Keratinocyte (primary cell): ENCODE measurements around the gene USP50. TPM values are rescaled to one million over a fixed set of nuclear protein-coding genes. Genes with fewer than 3 reads are reported as not detected.

ENCODE experiments used
- DNase-seq: peaks from one replicate; pipeline ENCODE4 v3.0.0-alpha.2; 2011; ENCODE audit warnings: low read depth, missing footprints, low spot score
- FAIRE-seq: peaks from 2 replicates; lab custom pipeline; 2011; peaks lifted over from hg19 to GRCh38; lab: Jason Lieb, UNC
- H2AFZ ChIP-seq: 2 replicates; pipeline ENCODE4 v1.6.0; 2012; ENCODE audit warnings: low read length, control low read depth, inconsistent platforms; ENCODE audit not compliant: control insufficient read depth
- H3K27ac ChIP-seq: 2 replicates; pipeline ENCODE4 v1.5.1; 2011; ENCODE audit warnings: low read length; ENCODE audit not compliant: control insufficient read depth, insufficient read depth
- H3K27me3 ChIP-seq: 3 replicates; pipeline ENCODE4 v1.6.0; 2011; ENCODE audit warnings: low read length; ENCODE audit not compliant: control insufficient read depth, insufficient read depth; ENCODE audit errors: extremely low read depth
- H3K36me3 ChIP-seq, 2 experiments: 2 replicates in 1 of 2; 3 replicates in 1 of 2; pipeline ENCODE4 v1.5.1; 2011; ENCODE audit warnings: low read length in 2 of 2, mild to moderate bottlenecking in 1 of 2; ENCODE audit not compliant: control insufficient read depth in 2 of 2, insufficient read depth in 2 of 2; ENCODE audit errors: extremely low read depth in 1 of 2
- H3K4me1 ChIP-seq: 3 replicates; pipeline ENCODE4 v1.5.1; 2011; ENCODE audit warnings: low read length; ENCODE audit not compliant: control insufficient read depth, insufficient read depth; ENCODE audit errors: extremely low read depth
- H3K4me2 ChIP-seq: 3 replicates; pipeline ENCODE4 v1.6.0; 2011; ENCODE audit warnings: low read depth, low read length; ENCODE audit not compliant: control insufficient read depth, insufficient read depth; ENCODE audit errors: extremely low read depth
- H3K4me3 ChIP-seq, 3 experiments: fragments of 200-600 bp in 1 of 3; sonication (generic) in 1 of 3; 2 replicates in 2 of 3; 3 replicates in 1 of 3; pipeline ENCODE4 v1.5.1; 2011 to 2016; ENCODE audit warnings: low read length in 3 of 3, mild to moderate bottlenecking in 3 of 3, control low read depth in 2 of 3, inconsistent platforms in 1 of 3, low read depth in 1 of 3, mixed read lengths in 1 of 3, mixed run types in 1 of 3, moderate library complexity in 1 of 3; ENCODE audit not compliant: control insufficient read depth in 2 of 3, insufficient read depth in 2 of 3; ENCODE audit errors: extremely low read depth in 1 of 3
- H3K79me2 ChIP-seq: 2 replicates; pipeline ENCODE4 v1.6.0; 2012; ENCODE audit warnings: low read length; ENCODE audit not compliant: control insufficient read depth, insufficient read depth
- H3K9ac ChIP-seq: 3 replicates; pipeline ENCODE4 v1.6.0; 2011; ENCODE audit warnings: low read length; ENCODE audit not compliant: control insufficient read depth, insufficient read depth; ENCODE audit errors: extremely low read depth
- H3K9me1 ChIP-seq: 3 replicates; pipeline ENCODE4 v1.6.0; 2011; ENCODE audit warnings: low read length; ENCODE audit not compliant: control insufficient read depth, insufficient read depth; ENCODE audit errors: extremely low read depth
- H3K9me3 ChIP-seq: 2 replicates; pipeline ENCODE4 v1.5.1; 2012; ENCODE audit warnings: low read depth, low read length; ENCODE audit not compliant: control insufficient read depth
- H4K20me1 ChIP-seq: 3 replicates; pipeline ENCODE4 v1.6.0; 2011; ENCODE audit warnings: low read length; ENCODE audit not compliant: control insufficient read depth, insufficient read depth; ENCODE audit errors: extremely low read depth
- CTCF ChIP-seq, 3 experiments: IDR thresholded peaks in 1 of 3; conservative IDR thresholded peaks in 1 of 3; optimal IDR thresholded peaks in 1 of 3; 2 replicates in 2 of 3; 3 replicates in 1 of 3; pipeline versions ENCODE3 to v1.5.1; 2011; ENCODE audit warnings: low read length in 3 of 3, mild to moderate bottlenecking in 3 of 3, moderate library complexity in 2 of 3, control low read depth in 1 of 3, inconsistent platforms in 1 of 3; ENCODE audit not compliant: insufficient read depth in 2 of 3; ENCODE audit errors: extremely low read depth in 1 of 3
- EZH2 ChIP-seq: IDR thresholded peaks from one replicate; pipeline ENCODE4 v1.6.1; 2012; ENCODE audit warnings: inconsistent platforms, mild to moderate bottlenecking, low read length, moderate library complexity
- dilution Hi-C: fragments of 300-500 bp; cut with MboI; formaldehyde crosslinking; loops from one replicate; pipeline ENCODE4 v1.7.0; 2020; ENCODE audit warnings: low sequenced_read_pairs; ENCODE audit not compliant: extremely low pct_ligation_motif_present
- polyA plus RNA-seq, 5 experiments: library from polyadenylated mRNA; depleted of rRNA in 3 of 5; stranded (reverse) in 3 of 5; stranded (forward) in 1 of 5; unstranded in 1 of 5; fragments of >200 nt; gene quantifications; 1 replicate in 1 of 5; 2 replicates in 3 of 5; 3 replicates in 1 of 5; pipeline versions ENCODE4 v1.2.1 to v1.2.3, GENCODE V29; 2011 to 2012; ENCODE audit warnings: missing spikeins in 2 of 5, low read depth in 1 of 5, low replicate concordance in 1 of 5

USP50 gene
- polyA plus RNA-seq, 1 donor (not counting 4 experiments of a cell fraction or from before 2014, with no cell fraction given), result not detected

DNA sequence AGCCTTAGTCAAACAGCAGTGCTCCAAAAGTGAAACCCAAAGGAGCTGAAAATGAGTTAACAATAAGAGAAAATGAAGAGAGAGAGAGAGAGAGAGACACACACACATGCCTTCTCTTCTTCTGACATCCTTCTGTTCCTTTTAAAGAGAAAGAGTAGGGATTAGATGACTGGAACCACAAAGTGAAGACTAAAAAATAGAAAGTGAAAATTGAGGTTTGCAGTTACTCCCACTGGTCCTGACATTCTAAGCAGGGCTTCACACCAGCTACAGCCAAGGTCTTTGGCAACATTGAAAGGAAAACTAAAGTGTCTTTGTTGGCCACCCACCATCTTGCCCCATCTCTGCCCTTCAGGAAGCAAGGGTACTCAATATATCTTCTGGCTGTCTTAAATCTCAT, 59.2 kb downstream of the USP50 start:
- no peaks in the 10 kb centered on the region for H4K20me1 ChIP-seq
- no peaks in the 10 kb centered on the region for H3K79me2 ChIP-seq
- H3K36me3 ChIP-seq, result peaks cover 4 to 24% of the 10 kb centered on the region in 2 experiments
- H3K9me3 ChIP-seq, result no peaks in the 10 kb centered on the region
- FAIRE-seq (no peak), DNase-seq (no peak)
- no peaks in the 10 kb centered on the region for H3K4me1 ChIP-seq
- TF ChIP-seq EZH2 (no peak), CTCF (optimal IDR thresholded peaks at IDR 0.05 in 1 of 3, IDR thresholded peaks at IDR 0.05 in 1 of 3, conservative IDR thresholded peaks at IDR 0.05 in 1 of 3; ENCODE audit: extremely low read depth in 1 of 3, insufficient read depth in 2 of 3, low read length in 3 of 3) (no peak)
- H3K27me3 ChIP-seq, result no peaks in the 10 kb centered on the region
- H3K27ac ChIP-seq, result no peak overlapping the region
- dilution Hi-C loops, result no loop called here
- no peaks in the 10 kb centered on the region for H3K9me1 ChIP-seq
- no peak overlapping the region for H3K4me3 ChIP-seq
- H2AFZ ChIP-seq, result no peak overlapping the region
- H3K9ac ChIP-seq, result no peak overlapping the region
- H3K4me2 ChIP-seq, result no peak overlapping the region

DNA sequence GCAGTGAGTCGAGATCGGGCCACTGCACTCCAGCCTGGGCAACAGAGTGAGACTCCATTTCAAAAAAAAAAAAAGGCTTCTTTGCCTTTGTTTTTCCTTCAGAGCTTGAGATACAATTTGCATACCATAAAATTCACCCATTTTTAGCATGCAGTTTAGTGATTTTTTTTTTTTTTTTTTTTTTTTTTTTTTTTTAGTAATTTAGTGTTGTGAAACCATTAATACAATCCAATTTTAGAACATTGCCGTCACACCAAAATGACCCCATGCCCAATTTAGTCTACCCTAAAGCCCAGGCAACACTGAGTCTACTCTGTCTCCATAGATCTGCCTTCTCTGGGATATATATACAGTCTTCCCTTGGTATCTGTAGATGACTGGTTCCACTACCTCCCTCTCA, 61.1 kb downstream of the USP50 start:
- Histone ChIP-seq H3K27ac (no peak overlapping the region), H3K4me1 (no peaks in the 10 kb centered on the region), H3K4me3 (no peak overlapping the region), H3K4me2 (no peak overlapping the region), H2AFZ (no peak overlapping the region), H3K79me2 (no peaks in the 10 kb centered on the region), H4K20me1 (no peaks in the 10 kb centered on the region), H3K36me3 (peaks cover 11 to 19% of the 10 kb centered on the region in 2 experiments), H3K9ac (no peak overlapping the region), H3K9me3 (no peaks in the 10 kb centered on the region), H3K9me1 (no peaks in the 10 kb centered on the region), H3K27me3 (no peaks in the 10 kb centered on the region)
- no peak for DNase-seq
- FAIRE-seq, result no peak
- dilution Hi-C loops, result no loop called here
- TF ChIP-seq EZH2 (no peak), CTCF (optimal IDR thresholded peaks at IDR 0.05 in 1 of 3, IDR thresholded peaks at IDR 0.05 in 1 of 3, conservative IDR thresholded peaks at IDR 0.05 in 1 of 3; ENCODE audit: extremely low read depth in 1 of 3, insufficient read depth in 2 of 3, low read length in 3 of 3) (no peak)
